Fibroblast of the aortic adventitia (primary cell): ENCODE data around the gene CXCR2. TPM values are rescaled to one million over a fixed set of nuclear protein-coding genes. Genes with fewer than 3 reads are reported as not detected.

Experiments
- DNase-seq: peaks from one replicate; pipeline ENCODE4 v3.0.0-alpha.2; 2010; ENCODE audit warnings: low read depth
- H3K4me3 ChIP-seq: 2 replicates; pipeline ENCODE4 v1.5.1; 2011; ENCODE audit warnings: low read depth, mild to moderate bottlenecking, control low read depth, low read length, moderate library complexity
- CTCF ChIP-seq: IDR thresholded peaks from 2 replicates; pipeline ENCODE4 v1.5.1; 2011; ENCODE audit warnings: mild to moderate bottlenecking, low read length, control low read depth, inconsistent platforms; ENCODE audit not compliant: insufficient read depth
- total RNA-seq: library from RNA; depleted of rRNA; stranded (reverse); fragments of >200 nt; gene quantifications from 2 replicates; pipeline ENCODE4 v1.2.3, GENCODE V29; 2012; ENCODE audit warnings: low replicate concordance

Gene CXCR2
- total RNA-seq, 1 donor: not detected

GRCh38 chr2:218123986-218124385 is 1.8 kb upstream of the CXCR2 start:
- DNase-seq: no peak
- no peak for TF ChIP-seq CTCF
- no peak overlapping the region for H3K4me3 ChIP-seq

GRCh38 chr2:218125095-218125494 is 733 bp upstream of the CXCR2 start:
- H3K4me3 ChIP-seq: no peak overlapping the region
- no peak for TF ChIP-seq CTCF
- DNase-seq: no peak

- no peak for DNase-seq
Observed at GRCh38 chr2:218127929-218128455, 2.2 kb downstream of the CXCR2 start.

GRCh38 chr2:218128781-218129457 is 3.1 kb downstream of the CXCR2 start:
- DNase-seq: no peak
- no peak overlapping the region for H3K4me3 ChIP-seq
- no peak for TF ChIP-seq CTCF

More at GRCh38 chr2:218127929-218128455, 2.2 kb downstream of the CXCR2 start:
- no peak overlapping the region for H3K4me3 ChIP-seq
- TF ChIP-seq CTCF: no peak

GRCh38 chr2:218129458-218130135 is 3.8 kb downstream of the CXCR2 start:
- no peak for TF ChIP-seq CTCF
- DNase-seq: peak; percentile 10
- no peak overlapping the region for H3K4me3 ChIP-seq

GRCh38 chr2:218130377-218130776 is 4.5 kb downstream of the CXCR2 start:
- TF ChIP-seq CTCF: no peak
- DNase-seq: no peak
- H3K4me3 ChIP-seq: no peak overlapping the region
